WTC11 (cell line): ENCODE data around the gene CAMK2A. TPM values are rescaled to one million over a fixed set of nuclear protein-coding genes. Genes with fewer than 3 reads are reported as not detected.
"Not testable (repeated sequence)": the region's sequence is repeated elsewhere in the genome, so short reads cannot be mapped to it uniquely, and the experiment has no call there.

ENCODE experiments used
- ATAC-seq: fragments of 200-7000 bp; cut with Tn5 transposase; 2 replicates; pipeline ENCODE4 v1.10.0; 2021; ENCODE audit warnings: mild to moderate bottlenecking, moderate library complexity
- CTCF ChIA-PET: fragments of 300-600 bp; sonication (Branson Sonifier 250); formaldehyde crosslinking; loops from one replicate; lab custom pipeline; 2021; ENCODE audit warnings: antibody characterized with exemption; lab: Charles Lee
- POLR2A ChIA-PET: fragments of 350-600 bp; sonication (Branson Sonifier 250); formaldehyde crosslinking; loops from one replicate; lab custom pipeline; 2021; ENCODE audit warnings: antibody characterized with exemption; lab: Charles Lee
- DNase-seq: peaks from one replicate; pipeline ENCODE4 v3.0.0; 2021; ENCODE audit warnings: low spot score
- H3K27ac Mint-ChIP-seq: 2 replicates; pipeline ENCODE4 v1.8.0; 2021; ENCODE audit warnings: mixed read lengths
- H3K27me3 Mint-ChIP-seq: 2 replicates; pipeline ENCODE4 v1.8.0; 2021; ENCODE audit warnings: low read depth, mild to moderate bottlenecking, moderate library complexity, mixed read lengths
- H3K36me3 Mint-ChIP-seq: 2 replicates; pipeline ENCODE4 v1.8.0; 2021; ENCODE audit warnings: mixed read lengths
- H3K4me1 Mint-ChIP-seq: 2 replicates; pipeline ENCODE4 v1.8.0; 2022; ENCODE audit warnings: mixed read lengths
- H3K4me3 Mint-ChIP-seq: 2 replicates; pipeline ENCODE4 v1.8.0; 2021; ENCODE audit warnings: mild to moderate bottlenecking, moderate library complexity, mixed read lengths
- H3K9me3 Mint-ChIP-seq: 2 replicates; pipeline ENCODE4 v1.8.0; 2021; ENCODE audit warnings: mixed read lengths
- ATF1 ChIP-seq: sonication (generic); formaldehyde crosslinking; IDR thresholded peaks from 2 replicates; pipeline ENCODE4 v1.8.1; 2023; ENCODE audit warnings: mild to moderate bottlenecking, moderate library complexity, missing genetic modification reagents
- ESRRA ChIP-seq: sonication (generic); formaldehyde crosslinking; IDR thresholded peaks from 2 replicates; pipeline ENCODE4 v1.8.1; 2022; ENCODE audit warnings: mild to moderate bottlenecking, missing genetic modification reagents, borderline replicate concordance
- FOXJ3 ChIP-seq: sonication (generic); formaldehyde crosslinking; IDR thresholded peaks from 2 replicates; pipeline ENCODE4 v1.9.0; 2021; ENCODE audit warnings: missing genetic modification reagents, mild to moderate bottlenecking, borderline replicate concordance
- GTF2I ChIP-seq: fragments of 250-450 bp; sonication (Bioruptor Pico); conservative IDR thresholded peaks from 2 replicates; pipeline ENCODE4 v1.4.0; 2021; ENCODE audit warnings: mild to moderate bottlenecking
- HMGA2 ChIP-seq: fragments of 250-450 bp; sonication (Bioruptor Pico); IDR thresholded peaks from 2 replicates; pipeline ENCODE4 v1.4.0; 2021; ENCODE audit warnings: mild to moderate bottlenecking, moderate library complexity
- NR1H2 ChIP-seq: sonication (generic); formaldehyde crosslinking; IDR thresholded peaks from 2 replicates; pipeline ENCODE4 v1.9.0; 2021; ENCODE audit warnings: mild to moderate bottlenecking, moderate library complexity, missing genetic modification reagents
- PRRX2 ChIP-seq: fragments of 250-450 bp; sonication (Bioruptor Pico); IDR thresholded peaks from 2 replicates; pipeline ENCODE4 v1.8.0; 2021; ENCODE audit warnings: mild to moderate bottlenecking
- RELA ChIP-seq: sonication (generic); formaldehyde crosslinking; IDR thresholded peaks from 2 replicates; pipeline ENCODE4 v1.8.1; 2022; ENCODE audit warnings: missing genetic modification reagents, mild to moderate bottlenecking, borderline replicate concordance
- TEAD4 ChIP-seq: sonication (generic); formaldehyde crosslinking; IDR thresholded peaks from 2 replicates; pipeline ENCODE4 v1.8.0; 2022; ENCODE audit warnings: mild to moderate bottlenecking, missing genetic modification reagents
- ZNF138 ChIP-seq: sonication (generic); formaldehyde crosslinking; conservative IDR thresholded peaks from 2 replicates; pipeline ENCODE4 v1.8.1; 2022; ENCODE audit warnings: mild to moderate bottlenecking, moderate library complexity, missing genetic modification reagents
- ZNF232 ChIP-seq: sonication (generic); formaldehyde crosslinking; IDR thresholded peaks from 2 replicates; pipeline ENCODE4 v1.8.0; 2022; ENCODE audit warnings: mild to moderate bottlenecking, missing genetic modification reagents
- ZNF396 ChIP-seq: fragments of 250-450 bp; sonication (Bioruptor Pico); IDR thresholded peaks from 2 replicates; pipeline ENCODE4 v1.8.0; 2021; ENCODE audit warnings: mild to moderate bottlenecking, moderate library complexity, borderline replicate concordance
- ZNF671 ChIP-seq: fragments of 250-450 bp; sonication (Bioruptor Pico); IDR thresholded peaks from 2 replicates; pipeline ENCODE4 v1.8.0; 2021; ENCODE audit warnings: mild to moderate bottlenecking
- total RNA-seq: library from RNA; stranded (reverse); gene quantifications from 3 replicates; pipeline ENCODE4 v1.2.3, GENCODE V29; 2021
- TF ChIP-seq, protein P1 (sequence below): sonication (generic); formaldehyde crosslinking; IDR thresholded peaks from 2 replicates; pipeline ENCODE4 v1.8.1; 2023; ENCODE audit warnings: mild to moderate bottlenecking, missing genetic modification reagents
- TF ChIP-seq, protein P2 (sequence below): fragments of 250-450 bp; sonication (Bioruptor Pico); IDR thresholded peaks from 2 replicates; pipeline ENCODE4 v1.9.0; 2021; ENCODE audit warnings: mild to moderate bottlenecking
- TF ChIP-seq, protein P3 (sequence below): sonication (generic); formaldehyde crosslinking; IDR thresholded peaks from 2 replicates; pipeline ENCODE4 v1.8.0; 2022; ENCODE audit warnings: mild to moderate bottlenecking, missing genetic modification reagents
- TF ChIP-seq, protein P4 (sequence below): sonication (generic); formaldehyde crosslinking; IDR thresholded peaks from 2 replicates; pipeline ENCODE4 v1.8.1; 2022; ENCODE audit warnings: mild to moderate bottlenecking, moderate library complexity, missing genetic modification reagents

The CAMK2A gene
- total RNA-seq, 1 experiment from 2014 or later, result 0.13 TPM

DNA sequence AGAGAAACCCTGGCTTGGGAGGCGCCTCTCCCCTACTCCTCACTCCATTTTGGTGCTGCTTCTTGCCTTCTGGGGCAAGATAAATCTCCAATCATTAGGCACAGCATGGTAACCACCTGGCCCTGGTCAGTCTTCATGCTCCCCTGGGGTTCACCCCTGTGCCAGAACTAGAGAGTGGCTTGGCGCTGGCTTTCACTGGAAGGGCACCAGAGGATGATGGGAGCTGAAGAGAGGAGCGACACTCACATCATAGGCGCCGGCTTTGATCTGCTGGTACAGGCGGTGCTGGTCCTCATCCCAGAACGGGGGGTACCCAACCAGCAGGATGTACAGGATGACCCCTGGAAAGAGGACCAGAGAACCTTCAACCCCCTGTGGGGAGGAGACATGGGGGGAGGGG lies 38.1 kb downstream of the CAMK2A start:
- Mint-ChIP-seq H3K4me3 (no peak overlapping the region), H3K27ac (no peak overlapping the region), H3K9me3 (no peaks in the 10 kb centered on the region), H3K27me3 (no peaks in the 10 kb centered on the region), H3K36me3 (no peaks in the 10 kb centered on the region), H3K4me1 (peaks cover 5% of the 10 kb centered on the region)
- ATAC-seq, result no peak
- no peak for TF ChIP-seq GTF2I (CRISPR knock-in tag)
- TF ChIP-seq, protein P1, sequence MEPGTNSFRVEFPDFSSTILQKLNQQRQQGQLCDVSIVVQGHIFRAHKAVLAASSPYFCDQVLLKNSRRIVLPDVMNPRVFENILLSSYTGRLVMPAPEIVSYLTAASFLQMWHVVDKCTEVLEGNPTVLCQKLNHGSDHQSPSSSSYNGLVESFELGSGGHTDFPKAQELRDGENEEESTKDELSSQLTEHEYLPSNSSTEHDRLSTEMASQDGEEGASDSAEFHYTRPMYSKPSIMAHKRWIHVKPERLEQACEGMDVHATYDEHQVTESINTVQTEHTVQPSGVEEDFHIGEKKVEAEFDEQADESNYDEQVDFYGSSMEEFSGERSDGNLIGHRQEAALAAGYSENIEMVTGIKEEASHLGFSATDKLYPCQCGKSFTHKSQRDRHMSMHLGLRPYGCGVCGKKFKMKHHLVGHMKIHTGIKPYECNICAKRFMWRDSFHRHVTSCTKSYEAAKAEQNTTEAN (CRISPR knock-in tag), result no peak
- no peak for DNase-seq
- ChIA-PET POLR2A (interaction anchor here (0.6 kb wide), 1 partner anchor 85 kb away, joined by 3 read pairs; the partner anchor contains the start of gene CDX1), CTCF (no interaction called here)

DNA sequence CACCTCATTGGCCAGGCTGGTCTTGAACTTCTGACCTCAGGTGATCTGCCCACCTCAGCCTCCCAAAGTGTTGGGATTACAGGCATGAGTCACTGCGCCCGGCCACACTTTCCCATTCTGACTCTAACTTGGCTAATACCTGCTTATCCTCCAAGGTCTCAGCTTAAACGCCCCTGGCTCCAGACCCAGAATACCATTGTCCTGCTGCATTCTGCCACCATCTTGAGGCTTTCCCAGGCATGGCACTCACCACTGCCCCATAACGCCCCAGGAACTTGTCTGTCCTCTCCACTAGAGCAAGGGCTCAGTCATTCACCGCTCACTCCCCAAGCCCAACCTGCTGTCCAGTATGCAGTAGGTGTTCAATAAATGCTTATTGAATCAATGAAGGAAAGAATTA lies 39.8 kb downstream of the CAMK2A start:
- ChIA-PET POLR2A (no interaction called here), CTCF (interaction anchor here (2.4 kb wide), 1 partner anchor 74 kb away, joined by 7 read pairs; no protein-coding TSS in a partner anchor)
- Mint-ChIP-seq H3K9me3 (no peaks in the 10 kb centered on the region), H3K36me3 (no peaks in the 10 kb centered on the region), H3K4me3 (no peak overlapping the region), H3K27ac (no peak overlapping the region), H3K4me1 (no peaks in the 10 kb centered on the region), H3K27me3 (no peaks in the 10 kb centered on the region)
- ATAC-seq (no peak), DNase-seq (no peak)
- TF ChIP-seq NR1H2 (CRISPR knock-in tag) (no peak), ZNF671 (CRISPR knock-in tag) (no peak), TEAD4 (CRISPR knock-in tag) (no peak), RELA (CRISPR knock-in tag) (no peak), ZNF396 (CRISPR knock-in tag) (no peak)
- TF ChIP-seq, protein P2, sequence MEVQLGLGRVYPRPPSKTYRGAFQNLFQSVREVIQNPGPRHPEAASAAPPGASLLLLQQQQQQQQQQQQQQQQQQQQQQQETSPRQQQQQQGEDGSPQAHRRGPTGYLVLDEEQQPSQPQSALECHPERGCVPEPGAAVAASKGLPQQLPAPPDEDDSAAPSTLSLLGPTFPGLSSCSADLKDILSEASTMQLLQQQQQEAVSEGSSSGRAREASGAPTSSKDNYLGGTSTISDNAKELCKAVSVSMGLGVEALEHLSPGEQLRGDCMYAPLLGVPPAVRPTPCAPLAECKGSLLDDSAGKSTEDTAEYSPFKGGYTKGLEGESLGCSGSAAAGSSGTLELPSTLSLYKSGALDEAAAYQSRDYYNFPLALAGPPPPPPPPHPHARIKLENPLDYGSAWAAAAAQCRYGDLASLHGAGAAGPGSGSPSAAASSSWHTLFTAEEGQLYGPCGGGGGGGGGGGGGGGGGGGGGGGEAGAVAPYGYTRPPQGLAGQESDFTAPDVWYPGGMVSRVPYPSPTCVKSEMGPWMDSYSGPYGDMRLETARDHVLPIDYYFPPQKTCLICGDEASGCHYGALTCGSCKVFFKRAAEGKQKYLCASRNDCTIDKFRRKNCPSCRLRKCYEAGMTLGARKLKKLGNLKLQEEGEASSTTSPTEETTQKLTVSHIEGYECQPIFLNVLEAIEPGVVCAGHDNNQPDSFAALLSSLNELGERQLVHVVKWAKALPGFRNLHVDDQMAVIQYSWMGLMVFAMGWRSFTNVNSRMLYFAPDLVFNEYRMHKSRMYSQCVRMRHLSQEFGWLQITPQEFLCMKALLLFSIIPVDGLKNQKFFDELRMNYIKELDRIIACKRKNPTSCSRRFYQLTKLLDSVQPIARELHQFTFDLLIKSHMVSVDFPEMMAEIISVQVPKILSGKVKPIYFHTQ (CRISPR knock-in tag), result no peak

DNA sequence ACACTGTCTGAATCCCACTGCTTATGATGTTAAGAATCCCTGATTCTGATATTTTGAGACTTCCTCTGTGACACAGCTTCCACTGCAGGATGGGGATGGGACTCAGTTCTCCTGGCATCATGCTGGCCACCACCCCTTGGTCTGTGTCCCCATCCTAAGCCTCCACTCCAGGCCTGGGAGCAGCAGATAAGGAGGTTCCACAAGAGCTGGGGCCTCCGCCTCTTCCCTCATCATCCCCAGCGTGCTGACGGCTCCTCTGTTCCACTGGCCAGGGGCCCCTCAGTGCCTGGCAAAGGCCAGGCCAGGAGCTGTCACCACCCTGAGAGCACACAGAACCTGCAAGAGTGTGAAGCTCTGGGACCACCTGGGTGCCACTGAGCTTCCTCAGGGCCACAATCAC lies 40.6 kb downstream of the CAMK2A start:
- no peak for ATAC-seq

GRCh38 chr5:150248493-150248892 lies 41.1 kb downstream of the CAMK2A start:
- H3K27me3 Mint-ChIP-seq, H3K36me3 Mint-ChIP-seq: not testable (repeated sequence)

More for the DNA sequence above, 40.6 kb downstream of the CAMK2A start:
- DNase-seq, result no peak
- Mint-ChIP-seq H3K4me3 (no peak overlapping the region), H3K27me3 (no peaks in the 10 kb centered on the region), H3K27ac (no peak overlapping the region), H3K4me1 (no peaks in the 10 kb centered on the region), H3K9me3 (no peaks in the 10 kb centered on the region), H3K36me3 (no peaks in the 10 kb centered on the region)
- CTCF ChIA-PET, result interaction anchor here (2.4 kb wide), 1 partner anchor 73 kb away, joined by 7 read pairs; no protein-coding TSS in a partner anchor
- POLR2A ChIA-PET, result no interaction called here
- no peak for TF ChIP-seq ZNF232 (CRISPR knock-in tag)
- no peak for TF ChIP-seq TEAD4 (CRISPR knock-in tag)
- TF ChIP-seq ESRRA (CRISPR knock-in tag), result no peak
- no peak for TF ChIP-seq FOXJ3 (CRISPR knock-in tag)
- TF ChIP-seq ATF1 (CRISPR knock-in tag), result no peak
- TF ChIP-seq, protein P3, sequence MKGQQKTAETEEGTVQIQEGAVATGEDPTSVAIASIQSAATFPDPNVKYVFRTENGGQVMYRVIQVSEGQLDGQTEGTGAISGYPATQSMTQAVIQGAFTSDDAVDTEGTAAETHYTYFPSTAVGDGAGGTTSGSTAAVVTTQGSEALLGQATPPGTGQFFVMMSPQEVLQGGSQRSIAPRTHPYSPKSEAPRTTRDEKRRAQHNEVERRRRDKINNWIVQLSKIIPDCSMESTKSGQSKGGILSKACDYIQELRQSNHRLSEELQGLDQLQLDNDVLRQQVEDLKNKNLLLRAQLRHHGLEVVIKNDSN, result no peak
- no peak for TF ChIP-seq ZNF138
- TF ChIP-seq, protein P4, sequence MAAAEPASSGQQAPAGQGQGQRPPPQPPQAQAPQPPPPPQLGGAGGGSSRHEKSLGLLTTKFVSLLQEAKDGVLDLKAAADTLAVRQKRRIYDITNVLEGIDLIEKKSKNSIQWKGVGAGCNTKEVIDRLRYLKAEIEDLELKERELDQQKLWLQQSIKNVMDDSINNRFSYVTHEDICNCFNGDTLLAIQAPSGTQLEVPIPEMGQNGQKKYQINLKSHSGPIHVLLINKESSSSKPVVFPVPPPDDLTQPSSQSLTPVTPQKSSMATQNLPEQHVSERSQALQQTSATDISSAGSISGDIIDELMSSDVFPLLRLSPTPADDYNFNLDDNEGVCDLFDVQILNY (CRISPR knock-in tag), result no peak
- TF ChIP-seq HMGA2, result no peak
- no peak for TF ChIP-seq PRRX2 (CRISPR knock-in tag)

More at GRCh38 chr5:150248493-150248892, 41.1 kb downstream of the CAMK2A start:
- H3K4me1 Mint-ChIP-seq, H3K4me3 Mint-ChIP-seq, ATAC-seq, POLR2A ChIA-PET, DNase-seq, H3K27ac Mint-ChIP-seq, H3K9me3 Mint-ChIP-seq: not testable (repeated sequence)
- CTCF ChIA-PET, result interaction anchor here (1.3 to 2.4 kb wide), 3 partner anchors 8 to 149 kb away, joined by 3 to 7 read pairs (median 6); no protein-coding TSS in a partner anchor
